Measurements from ENCODE around the gene MRPS27. TPM values are rescaled to one million over a fixed set of nuclear protein-coding genes. Genes with fewer than 3 reads are reported as not detected.

The MRPS27 gene
- polyA plus RNA-seq, 2 of the 4 experiments (the other 2 are of a cell fraction), result 81.0 to 141 TPM

GRCh38 chr5:72252574-72253155 is 67.4 kb downstream of the MRPS27 start:
- H3K4me3 ChIP-seq, result no peak overlapping the region
- ATAC-seq, result no peak
- ChIA-PET POLR2A (no interaction called here), CTCF (interaction anchor here (0.7 to 1.6 kb wide), 3 partner anchors 9 to 56 kb away, joined by 4 to 7 read pairs (median 4); no protein-coding TSS in a partner anchor)
- peak overlapping the region in 1 of 2 experiments; percentile 30; a peak in 2 of 6 replicates for H3K27ac ChIP-seq
- H3K4me1 ChIP-seq, result peaks cover 67% of the 10 kb centered on the region
- DNase-seq (ENCODE audit: low read depth in 1 of 2, low spot score in 1 of 2), result no peak
- TF ChIP-seq MAFK (IDR thresholded peaks at IDR 0.05; ENCODE audit: partially characterized antibody) (no peak), ZNF302 (CRISPR knock-in tag; IDR thresholded peaks at IDR 0.05) (no peak), FOSB (CRISPR knock-in tag; IDR thresholded peaks at IDR 0.05) (no peak)
- TF ChIP-seq, protein P1, sequence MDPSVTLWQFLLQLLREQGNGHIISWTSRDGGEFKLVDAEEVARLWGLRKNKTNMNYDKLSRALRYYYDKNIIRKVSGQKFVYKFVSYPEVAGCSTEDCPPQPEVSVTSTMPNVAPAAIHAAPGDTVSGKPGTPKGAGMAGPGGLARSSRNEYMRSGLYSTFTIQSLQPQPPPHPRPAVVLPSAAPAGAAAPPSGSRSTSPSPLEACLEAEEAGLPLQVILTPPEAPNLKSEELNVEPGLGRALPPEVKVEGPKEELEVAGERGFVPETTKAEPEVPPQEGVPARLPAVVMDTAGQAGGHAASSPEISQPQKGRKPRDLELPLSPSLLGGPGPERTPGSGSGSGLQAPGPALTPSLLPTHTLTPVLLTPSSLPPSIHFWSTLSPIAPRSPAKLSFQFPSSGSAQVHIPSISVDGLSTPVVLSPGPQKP (IDR thresholded peaks at IDR 0.05; ENCODE audit: low read depth, low read length), result no peak
- FAIRE-seq, result no peak
- H3K9me3 ChIP-seq, result no peaks in the 10 kb centered on the region
- 93% methylated on average over 5 of the region's 5 CpGs for WGBS (ENCODE audit: missing lambda C conversion rate)
- H3K4me2 ChIP-seq, result no peak overlapping the region

DNA sequence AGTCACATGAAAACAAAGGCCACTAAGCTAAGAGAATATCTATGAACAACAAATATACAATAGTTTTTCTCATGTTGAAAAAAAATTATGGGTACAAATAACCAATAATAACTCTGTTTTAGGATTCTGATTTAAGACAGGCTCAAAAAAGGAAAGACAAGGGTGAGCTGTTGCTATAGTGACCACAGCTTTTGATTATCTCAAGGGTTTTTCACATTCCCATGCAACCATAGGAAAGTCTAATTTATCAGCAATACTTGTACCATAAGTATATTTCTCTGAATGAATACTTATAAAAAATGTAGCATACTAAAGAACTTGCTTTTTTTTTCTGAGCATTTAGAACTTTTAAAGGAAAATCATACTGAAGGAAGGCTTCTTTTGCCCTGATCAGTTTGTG is 68.0 kb downstream of the MRPS27 start:
- Histone ChIP-seq H3K4me1 (peaks cover 70% of the 10 kb centered on the region), H3K9me3 (no peaks in the 10 kb centered on the region), H3K4me2 (no peak overlapping the region), H3K27ac (peak overlapping the region in 1 of 2 experiments; percentile 60; a peak in 3 of 6 replicates), H3K4me3 (no peak overlapping the region)
- ChIA-PET POLR2A (no interaction called here), CTCF (interaction anchor here (1.3 to 1.6 kb wide), 2 partner anchors 18 to 20 kb away, joined by 3 to 7 read pairs; no protein-coding TSS in a partner anchor)
- FAIRE-seq, result no peak
- TF ChIP-seq NR3C1 (IDR thresholded peaks at IDR 0.05) (no peak), KDM1A (IDR thresholded peaks at IDR 0.05; ENCODE audit: low read depth) (no peak), ZNF302 (CRISPR knock-in tag; IDR thresholded peaks at IDR 0.05) (no peak), POLR2AphosphoS2 (conservative IDR thresholded peaks at IDR 0.05; ENCODE audit: low read length) (no peak), SMC3 (IDR thresholded peaks at IDR 0.05) (no peak), EHF (CRISPR knock-in tag; IDR thresholded peaks at IDR 0.05) (no peak), USF2 (IDR thresholded peaks at IDR 0.05) (no peak), TFCP2L1 (CRISPR knock-in tag; IDR thresholded peaks at IDR 0.05) (no peak), KDM5A (IDR thresholded peaks at IDR 0.05) (no peak), POLR2A (IDR thresholded peaks at IDR 0.05; ENCODE audit: low read length) (no peak), ZSCAN20 (CRISPR knock-in tag; IDR thresholded peaks at IDR 0.05) (no peak), RNF2 (IDR thresholded peaks at IDR 0.05; ENCODE audit: borderline replicate concordance, low read depth) (no peak)
- TF ChIP-seq, protein P1 (IDR thresholded peaks at IDR 0.05; ENCODE audit: low read depth, low read length), result no peak
- ATAC-seq, result no peak
- DNase-seq (ENCODE audit: low read depth in 1 of 2, low spot score in 1 of 2), result no peak

GRCh38 chr5:72251386-72251785 is 68.7 kb downstream of the MRPS27 start:
- Histone ChIP-seq H3K4me3 (no peak overlapping the region), H3K4me2 (no peak overlapping the region), H3K4me1 (peaks cover 70% of the 10 kb centered on the region), H3K9me3 (no peaks in the 10 kb centered on the region), H3K27ac (peak overlapping the region in 1 of 2 experiments; percentile 60; a peak in 3 of 6 replicates)
- WGBS (ENCODE audit: missing lambda C conversion rate), result 95% methylated on average over 1 of the region's 1 CpG
- DNase-seq (ENCODE audit: low read depth in 1 of 2, low spot score in 1 of 2) (no peak), ATAC-seq (no peak), FAIRE-seq (no peak)
- TF ChIP-seq, protein P2, sequence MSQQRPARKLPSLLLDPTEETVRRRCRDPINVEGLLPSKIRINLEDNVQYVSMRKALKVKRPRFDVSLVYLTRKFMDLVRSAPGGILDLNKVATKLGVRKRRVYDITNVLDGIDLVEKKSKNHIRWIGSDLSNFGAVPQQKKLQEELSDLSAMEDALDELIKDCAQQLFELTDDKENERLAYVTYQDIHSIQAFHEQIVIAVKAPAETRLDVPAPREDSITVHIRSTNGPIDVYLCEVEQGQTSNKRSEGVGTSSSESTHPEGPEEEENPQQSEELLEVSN (IDR thresholded peaks at IDR 0.05; ENCODE audit: borderline replicate concordance, low read depth), result no peak
- TF ChIP-seq FOSB (CRISPR knock-in tag; IDR thresholded peaks at IDR 0.05), result no peak
- TF ChIP-seq MYC (IDR thresholded peaks at IDR 0.05; ENCODE audit: borderline replicate concordance, low read length), result no peak
- TF ChIP-seq RNF2 (IDR thresholded peaks at IDR 0.05; ENCODE audit: borderline replicate concordance, low read depth), result no peak
- TF ChIP-seq NFE2L2 (conservative IDR thresholded peaks at IDR 0.05; ENCODE audit: low read length), result no peak
- TF ChIP-seq RFX5 (IDR thresholded peaks at IDR 0.05), result no peak
- ChIA-PET POLR2A (no interaction called here), CTCF (interaction anchor here (1.0 to 1.6 kb wide), 4 partner anchors 18 to 57 kb away, joined by 3 to 7 read pairs (median 3); no protein-coding TSS in a partner anchor)
